ENCODE results near the gene CSNK1E.
"Not testable (repeated sequence)": the region's sequence is repeated elsewhere in the genome, so short reads cannot be mapped to it uniquely, and the experiment has no call there.

The CSNK1E gene

DNA sequence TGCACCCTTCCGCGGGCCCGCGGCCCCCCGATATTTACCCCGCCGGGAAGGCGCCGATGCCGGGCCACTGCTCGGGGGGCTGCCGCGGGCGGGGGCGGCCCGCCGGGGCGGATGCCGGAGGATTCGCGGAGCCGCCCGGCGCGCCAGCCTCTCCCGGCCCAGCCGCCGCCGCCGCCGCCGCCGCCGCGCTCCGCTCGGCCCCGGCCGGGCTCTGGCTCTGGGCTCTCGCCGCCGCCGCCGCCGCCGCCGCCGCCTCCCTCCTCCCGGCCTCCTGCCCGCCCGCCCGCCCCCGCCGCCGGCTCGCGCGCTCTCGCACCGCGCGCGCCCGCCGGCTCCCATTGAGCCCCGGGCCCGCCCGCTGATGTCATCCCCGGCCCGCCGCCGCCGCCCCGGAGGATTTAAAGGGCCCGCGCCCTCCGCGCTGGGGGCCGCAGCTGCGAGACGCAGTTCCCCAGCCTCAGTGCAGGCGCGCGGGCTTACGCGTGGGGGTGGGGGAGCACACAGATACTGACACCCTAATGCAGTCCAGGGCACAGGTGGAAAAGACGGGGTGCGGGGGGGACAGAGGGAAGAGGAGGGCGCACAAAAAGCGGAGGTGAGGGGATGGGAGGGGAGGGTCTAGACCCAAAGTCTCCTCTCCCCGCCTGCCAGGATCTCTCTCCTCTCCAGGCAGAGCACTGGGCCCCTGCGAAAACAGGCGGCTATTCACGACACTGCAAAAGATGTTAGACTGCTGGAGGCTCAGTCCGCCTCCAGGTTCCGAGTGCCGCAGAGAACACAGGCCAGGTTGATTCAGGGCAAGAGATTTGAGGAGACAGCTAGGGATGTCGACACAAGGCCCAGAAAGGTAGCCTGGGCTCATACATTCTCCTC is at the start of gene CSNK1E:
Gene CSNK1E (minus strand): TSS at position 312 of the 873 bp plus-strand sequence. CDS start 3,276 bp downstream, outside the sequence.
- peak; percentile 83 for DNase-seq

- DNase-seq: not testable (repeated sequence)
Measured at GRCh38 chr22:38365829-38366228, 48.6 kb upstream of the CSNK1E start.

DNA sequence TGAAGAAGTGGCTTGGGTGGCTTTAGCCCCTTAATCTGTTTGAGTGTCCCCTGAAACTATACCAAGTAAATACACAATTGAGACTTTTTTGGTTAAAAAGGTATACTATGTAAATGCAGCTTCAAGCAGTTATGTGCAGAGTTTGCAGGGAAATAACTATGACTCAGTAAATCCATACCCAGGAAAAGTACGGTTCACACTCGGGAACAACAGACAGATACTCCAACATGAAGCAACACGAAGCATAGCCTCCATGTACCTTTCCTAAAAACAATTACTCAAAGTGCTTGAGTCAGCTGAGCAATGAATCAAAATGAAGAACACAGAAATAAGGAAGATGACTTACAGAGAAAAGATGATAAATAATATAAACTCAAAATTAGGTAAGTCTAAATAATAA is 47.9 kb upstream of the CSNK1E start:
- not testable (repeated sequence) for DNase-seq

DNA sequence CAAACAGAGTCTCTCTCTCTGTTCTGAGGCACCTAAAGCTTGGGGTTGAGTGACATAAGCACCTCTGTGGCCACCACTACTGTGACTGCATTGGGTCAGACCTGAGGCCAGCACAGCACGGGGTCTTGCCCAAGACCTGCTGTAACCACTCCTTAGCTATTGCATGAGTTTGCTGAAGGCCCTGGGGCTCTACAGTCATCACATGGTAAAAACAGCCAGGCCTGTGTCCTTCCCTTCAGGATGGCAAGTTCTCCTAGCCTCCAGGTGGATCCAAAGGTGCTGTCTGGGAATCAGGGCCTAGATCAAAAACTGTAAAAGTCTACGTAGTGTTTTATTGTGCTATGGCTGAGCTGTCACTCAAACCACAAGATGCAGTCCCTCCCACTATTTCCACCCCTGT is 43.3 kb upstream of the CSNK1E start:
- DNase-seq: not testable (repeated sequence)

- not testable (repeated sequence) for DNase-seq
Measured at GRCh38 chr22:38359817-38360216, 42.6 kb upstream of the CSNK1E start.

GRCh38 chr22:38357971-38358370 is 40.7 kb upstream of the CSNK1E start:
- not testable (repeated sequence) for DNase-seq

- DNase-seq: no peak
Measured at GRCh38 chr22:38355275-38355674, 38.0 kb upstream of the CSNK1E start.

GRCh38 chr22:38353701-38354100 is 36.5 kb upstream of the CSNK1E start:
- DNase-seq: no peak

- DNase-seq: peak; percentile 71
Measured at GRCh38 chr22:38353142-38353629, 36.0 kb upstream of the CSNK1E start.

- DNase-seq: no peak
Measured at GRCh38 chr22:38352436-38352835, 35.2 kb upstream of the CSNK1E start.

GRCh38 chr22:38350444-38351359 is 33.5 kb upstream of the CSNK1E start:
- no peak for DNase-seq

DNA sequence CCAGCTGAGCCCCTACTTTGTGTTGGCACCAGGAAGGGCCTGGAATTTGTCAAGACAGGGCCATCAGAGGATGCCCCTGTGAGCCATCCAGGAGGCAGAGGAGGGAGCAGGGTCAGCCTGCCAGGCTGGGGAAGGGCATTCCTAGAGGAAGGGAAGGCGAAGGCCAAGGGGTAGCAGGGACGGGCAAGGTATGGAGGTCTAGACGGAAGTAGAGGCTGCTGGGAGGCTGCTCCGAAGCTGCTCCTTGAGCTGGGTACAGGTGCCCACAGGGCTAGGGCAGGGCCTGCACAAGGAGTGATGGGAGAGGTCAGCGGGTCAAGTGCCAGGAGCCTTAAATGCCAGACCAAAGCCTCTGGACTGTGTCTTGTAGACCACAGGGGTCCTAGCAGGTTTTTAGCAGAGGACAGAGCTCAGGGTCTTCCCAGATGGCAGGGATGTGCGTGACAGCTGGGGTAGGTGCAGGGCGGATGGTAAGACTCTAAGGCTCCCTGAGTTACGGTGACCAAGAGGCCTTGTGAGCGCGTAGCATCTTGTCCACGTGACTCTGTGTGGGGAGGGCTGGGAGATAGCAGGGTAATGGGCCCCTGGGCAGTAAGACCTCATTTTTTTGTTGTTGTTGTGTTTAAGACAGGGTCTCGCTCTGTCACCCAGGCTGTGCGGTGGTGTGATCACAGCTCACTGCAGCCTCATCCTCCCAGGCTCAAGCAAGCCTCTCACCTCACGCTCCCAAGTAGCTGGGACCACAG is 31.7 kb upstream of the CSNK1E start:
- no peak for DNase-seq

DNA sequence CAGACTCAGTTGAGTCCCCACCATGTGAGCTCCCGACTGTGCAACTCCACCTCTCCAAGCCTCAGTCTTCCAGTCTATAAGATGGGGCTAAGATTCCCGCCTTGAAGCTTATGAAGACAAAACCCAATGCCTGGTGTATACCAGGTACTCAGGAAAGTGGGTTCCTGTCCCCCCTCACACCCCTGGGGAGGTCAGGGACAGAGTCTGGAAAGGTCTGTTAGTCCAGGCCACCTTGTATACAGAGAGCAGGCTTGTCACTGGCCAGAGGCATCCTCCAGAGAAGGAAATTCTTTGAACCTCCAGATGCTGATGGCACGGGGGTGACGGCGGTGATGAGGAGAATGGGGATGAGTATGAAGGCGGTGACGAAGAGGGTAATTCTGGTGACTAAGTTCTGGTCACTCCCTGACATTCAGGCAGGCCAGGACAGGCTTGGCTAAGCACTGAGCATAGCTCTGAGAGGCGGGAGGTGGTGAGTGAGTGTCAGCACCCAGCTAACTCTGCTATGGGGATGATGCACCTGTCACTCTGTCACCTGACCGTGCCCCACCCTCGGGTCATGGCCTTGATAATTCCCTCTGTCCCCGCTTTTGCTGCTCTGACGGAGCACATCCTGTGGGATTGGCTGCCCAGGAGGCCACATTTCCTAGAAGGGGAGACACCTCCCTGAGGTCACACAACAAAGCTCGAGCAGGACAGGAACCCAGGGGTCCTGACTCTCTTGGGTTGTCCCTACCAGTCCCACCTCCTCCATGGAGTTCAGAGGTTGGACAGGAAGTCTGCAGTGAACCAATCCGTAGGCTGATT is 30.9 kb upstream of the CSNK1E start:
- no peak for DNase-seq

- no peak for DNase-seq
Measured at GRCh38 chr22:38347181-38347943, 30.1 kb upstream of the CSNK1E start.

- DNase-seq: no peak
Measured at GRCh38 chr22:38346506-38346905, 29.3 kb upstream of the CSNK1E start.

DNA sequence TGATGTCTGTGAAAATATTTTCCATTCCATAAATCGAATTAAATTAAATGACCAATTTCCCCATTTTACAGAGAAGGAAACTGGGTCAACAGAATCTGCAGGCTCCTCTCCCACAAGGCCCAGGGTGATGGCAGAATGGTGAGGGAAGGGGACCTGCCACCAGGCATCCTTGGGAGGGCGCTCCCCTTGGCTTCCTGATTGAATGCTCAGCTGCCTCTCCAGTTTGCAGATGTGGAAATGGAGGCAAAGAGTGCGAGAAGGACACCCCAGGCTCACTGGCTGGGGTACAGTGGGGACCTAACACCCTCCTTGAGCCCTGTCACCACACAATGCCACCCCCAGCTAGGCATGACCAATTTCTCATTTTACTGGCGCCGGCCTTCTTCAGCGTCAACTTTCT is 28.5 kb upstream of the CSNK1E start:
- DNase-seq: no peak

DNA sequence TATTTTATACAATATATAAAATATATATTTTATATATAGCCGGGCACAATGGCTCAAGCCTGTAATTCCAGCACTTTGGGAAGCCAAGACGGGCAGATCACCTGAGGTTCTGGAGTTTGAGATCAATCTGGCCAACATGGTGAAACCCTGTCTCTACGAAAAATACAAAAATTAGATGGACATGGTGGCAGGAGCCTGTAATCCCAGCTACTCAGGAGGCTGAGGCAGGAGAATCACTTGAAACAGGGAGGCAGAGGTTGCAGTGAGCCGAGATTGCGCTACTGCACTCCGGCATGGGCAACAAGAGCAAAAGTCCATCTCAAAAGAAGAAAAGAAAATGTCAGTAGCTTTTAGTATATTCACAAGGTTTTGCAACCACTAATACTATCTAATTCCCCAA is 22.7 kb upstream of the CSNK1E start:
- DNase-seq: not testable (repeated sequence)

- no peak for DNase-seq
Measured at GRCh38 chr22:38338772-38339379, 21.6 kb upstream of the CSNK1E start.

DNA sequence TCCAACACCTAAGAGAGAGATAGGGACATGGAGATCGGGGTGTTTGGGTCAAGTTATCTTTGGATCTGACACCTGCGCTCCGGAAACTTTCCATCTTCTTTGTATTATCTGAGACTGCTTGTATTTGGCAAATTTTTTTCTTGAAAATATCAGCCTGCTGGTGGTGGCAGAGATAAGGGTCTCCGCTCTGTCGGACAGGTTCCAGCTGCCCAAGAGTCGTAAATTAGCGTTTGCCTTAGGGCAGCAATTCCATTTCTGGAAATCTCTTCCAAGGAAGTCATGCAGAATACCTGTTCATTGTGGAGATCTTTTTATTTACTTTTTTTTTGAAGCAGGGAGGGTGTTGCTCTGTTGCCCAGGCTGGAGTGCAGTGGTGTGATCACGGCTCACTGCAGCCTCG is 19.5 kb upstream of the CSNK1E start:
- no peak for DNase-seq

- no peak for DNase-seq
Measured at GRCh38 chr22:38335077-38335476, 17.8 kb upstream of the CSNK1E start.

- DNase-seq: no peak
Measured at GRCh38 chr22:38327805-38328204, 10.6 kb upstream of the CSNK1E start.

All from CD4-positive, alpha-beta T cell treated with Interleukin-21 for 1 hour (primary cell).